Gastroesophageal sphincter (tissue), 3 donors: ENCODE measurements around the gene SLC25A33.

Source experiments
- CTCF ChIP-seq, 4 experiments: fragments of 200-600 bp in 2 of 4; fragments of 450-650 bp in 2 of 4; sonication (generic) in 1 of 4; IDR thresholded peaks; one replicate each; pipeline ENCODE4 v1.5.1; 2017 to 2019; ENCODE audit warnings: antibody characterized with exemption in 4 of 4, mild to moderate bottlenecking in 2 of 4, moderate library complexity in 2 of 4
- POLR2A ChIP-seq, 2 donors: fragments of 450-650 bp; IDR thresholded peaks; one replicate each; pipeline ENCODE4 v1.6.1; 2017; ENCODE audit warnings: antibody characterized with exemption in 2 of 2, mild to moderate bottlenecking in 2 of 2, moderate library complexity in 1 of 2
- POLR2AphosphoS5 ChIP-seq: sonication (generic); formaldehyde crosslinking; IDR thresholded peaks from one replicate; pipeline ENCODE4 v1.6.1; 2017; ENCODE audit warnings: antibody characterized with exemption

- TF ChIP-seq CTCF (IDR thresholded peaks at IDR 0.05) (no peak), POLR2A (IDR thresholded peaks at IDR 0.05) (no peak), POLR2AphosphoS5 (no peak)
Observed at GRCh38 chr1:9493326-9493725, 45.9 kb upstream of the SLC25A33 start.
